ENCODE measurements around the gene CCDC167. TPM values are rescaled to one million over a fixed set of nuclear protein-coding genes. Genes with fewer than 3 reads are reported as not detected.

CCDC167 gene
- total RNA-seq, 2 experiments from 2014 or later, result 81.4 to 138 TPM

DNA sequence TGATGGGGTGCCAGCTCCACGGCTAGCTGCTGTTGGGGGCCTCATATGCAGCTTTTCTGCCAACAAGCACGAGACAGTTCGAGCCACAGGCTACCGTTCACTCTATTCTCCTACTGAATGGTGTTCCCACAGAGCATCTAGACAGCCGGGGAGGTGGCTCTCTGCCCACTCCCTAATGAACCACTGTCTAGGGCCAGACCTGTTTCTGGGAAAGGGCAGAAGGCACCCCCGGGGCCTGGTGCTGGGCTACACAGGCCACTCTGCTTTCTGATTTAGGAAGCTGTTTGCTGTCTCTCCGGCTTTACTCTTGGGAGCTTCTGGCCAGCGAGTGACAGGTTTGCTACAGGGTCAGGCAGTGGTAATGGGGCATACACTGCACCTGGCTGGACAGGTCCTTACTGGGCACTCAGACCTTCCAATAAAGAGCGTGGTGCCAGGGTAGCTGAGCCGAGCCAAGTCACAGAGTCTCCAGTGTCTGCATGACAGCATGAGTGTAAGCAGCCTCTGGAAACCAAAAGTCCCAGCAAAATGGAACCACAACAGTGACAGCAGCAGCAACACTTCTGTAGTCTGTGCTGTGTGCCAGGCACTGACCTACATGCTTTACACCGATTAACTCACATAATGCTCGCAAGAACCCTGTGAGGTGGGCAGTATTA is 8.4 kb downstream of the CCDC167 start:
- H3K4me3 ChIP-seq (ENCODE audit: low read depth, low read length, poor library complexity, severe bottlenecking), result no peak overlapping the region
- no peaks in the 10 kb centered on the region for H3K9me3 ChIP-seq (ENCODE audit: low read length)
- TF ChIP-seq, protein P1, sequence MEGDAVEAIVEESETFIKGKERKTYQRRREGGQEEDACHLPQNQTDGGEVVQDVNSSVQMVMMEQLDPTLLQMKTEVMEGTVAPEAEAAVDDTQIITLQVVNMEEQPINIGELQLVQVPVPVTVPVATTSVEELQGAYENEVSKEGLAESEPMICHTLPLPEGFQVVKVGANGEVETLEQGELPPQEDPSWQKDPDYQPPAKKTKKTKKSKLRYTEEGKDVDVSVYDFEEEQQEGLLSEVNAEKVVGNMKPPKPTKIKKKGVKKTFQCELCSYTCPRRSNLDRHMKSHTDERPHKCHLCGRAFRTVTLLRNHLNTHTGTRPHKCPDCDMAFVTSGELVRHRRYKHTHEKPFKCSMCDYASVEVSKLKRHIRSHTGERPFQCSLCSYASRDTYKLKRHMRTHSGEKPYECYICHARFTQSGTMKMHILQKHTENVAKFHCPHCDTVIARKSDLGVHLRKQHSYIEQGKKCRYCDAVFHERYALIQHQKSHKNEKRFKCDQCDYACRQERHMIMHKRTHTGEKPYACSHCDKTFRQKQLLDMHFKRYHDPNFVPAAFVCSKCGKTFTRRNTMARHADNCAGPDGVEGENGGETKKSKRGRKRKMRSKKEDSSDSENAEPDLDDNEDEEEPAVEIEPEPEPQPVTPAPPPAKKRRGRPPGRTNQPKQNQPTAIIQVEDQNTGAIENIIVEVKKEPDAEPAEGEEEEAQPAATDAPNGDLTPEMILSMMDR (conservative IDR thresholded peaks at IDR 0.05; ENCODE audit: low read length), result no peak
- TF ChIP-seq EZH2phosphoT487 (IDR thresholded peaks at IDR 0.05; ENCODE audit: borderline replicate concordance, low read depth, low read length), result no peak
- CTCF ChIA-PET (ENCODE audit: unreplicated experiment), result no interaction called here
- H3K4me2 ChIP-seq (ENCODE audit: low read length), result no peak overlapping the region
- no peaks in the 10 kb centered on the region for H3K4me1 ChIP-seq (ENCODE audit: insufficient read depth, low read length, poor library complexity, severe bottlenecking)
- no peaks in the 10 kb centered on the region for H3K9me2 ChIP-seq (ENCODE audit: insufficient read depth, low read length)
- no peak overlapping the region for H2AFZ ChIP-seq (ENCODE audit: low read length)
- H3K79me2 ChIP-seq (ENCODE audit: insufficient read depth, low read depth, low read length), result no peaks in the 10 kb centered on the region
- POLR2A ChIA-PET, result interaction anchor here (0.5 to 1.6 kb wide), 3 partner anchors 24 to 77 kb away, joined by 3 to 8 read pairs (median 5); no protein-coding TSS in a partner anchor
- no peaks in the 10 kb centered on the region; the same call in 1 of the 2 replicates for H4K20me1 ChIP-seq (ENCODE audit: insufficient read depth, low read length)
- peaks cover 3% of the 10 kb centered on the region; the same call in 1 of the 2 replicates for H3K36me3 ChIP-seq (ENCODE audit: insufficient read depth, low read length)
- intact Hi-C loops (cut with micrococcal nuclease; ENCODE audit: unreplicated experiment), result no loop called here
- BruUV-seq (replicated peaks), result no TSS peak
- no peak overlapping the region for H3K27ac ChIP-seq (ENCODE audit: low read depth, low read length, poor library complexity, severe bottlenecking)
- no peak for DNase-seq (ENCODE audit: low spot score)

DNA sequence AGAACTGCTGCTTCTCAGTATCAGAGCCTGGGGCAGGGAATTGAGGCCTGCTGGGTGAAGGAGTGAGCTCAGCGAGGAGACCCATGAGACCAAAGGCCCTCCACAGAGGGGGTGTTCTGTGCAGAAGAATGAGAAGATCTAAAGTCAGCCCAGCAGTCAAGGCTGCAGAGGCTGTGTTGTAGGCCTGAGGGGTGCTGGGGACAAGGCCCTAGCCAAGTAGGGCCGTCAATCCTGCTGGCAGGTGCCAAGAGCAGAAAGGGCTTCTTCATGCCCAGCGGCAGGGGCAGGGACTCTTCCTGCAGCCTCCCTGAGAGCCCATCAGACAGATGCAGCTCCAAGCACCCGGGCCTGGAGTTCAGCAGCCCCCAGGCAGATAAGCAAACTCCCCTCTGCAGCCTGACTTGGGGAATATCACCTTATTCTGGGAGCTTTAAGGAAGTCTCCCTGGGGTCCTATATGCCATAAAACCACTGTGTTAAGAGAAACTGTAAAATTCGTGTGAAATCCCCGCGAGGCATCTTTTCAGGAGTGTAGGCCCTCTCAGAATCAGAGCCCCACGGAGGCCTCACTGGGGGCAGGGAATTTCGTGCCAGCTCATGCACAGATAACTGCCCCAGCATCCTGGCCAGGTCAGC is 9.0 kb downstream of the CCDC167 start:
- H3K4me3 ChIP-seq (ENCODE audit: low read depth, low read length, poor library complexity, severe bottlenecking), result no peak overlapping the region
- no peak overlapping the region for H2AFZ ChIP-seq (ENCODE audit: low read length)
- intact Hi-C loops (cut with micrococcal nuclease; ENCODE audit: unreplicated experiment), result no loop called here
- no TSS peak for BruUV-seq (replicated peaks)
- H3K27ac ChIP-seq (ENCODE audit: low read depth, low read length, poor library complexity, severe bottlenecking), result no peak overlapping the region
- no peak for DNase-seq (ENCODE audit: low spot score)
- H3K36me3 ChIP-seq (ENCODE audit: insufficient read depth, low read length), result peaks cover 3% of the 10 kb centered on the region; the same call in 1 of the 2 replicates
- H3K9me2 ChIP-seq (ENCODE audit: insufficient read depth, low read length), result no peaks in the 10 kb centered on the region
- ChIA-PET POLR2A (interaction anchor here (1.6 kb wide), 1 partner anchor 30 kb away, joined by 5 read pairs; no protein-coding TSS in a partner anchor), CTCF (ENCODE audit: unreplicated experiment) (no interaction called here)
- H3K79me2 ChIP-seq (ENCODE audit: insufficient read depth, low read depth, low read length), result no peaks in the 10 kb centered on the region
- H3K9me3 ChIP-seq (ENCODE audit: low read length), result no peaks in the 10 kb centered on the region
- H3K4me2 ChIP-seq (ENCODE audit: low read length), result no peak overlapping the region
- H4K20me1 ChIP-seq (ENCODE audit: insufficient read depth, low read length), result no peaks in the 10 kb centered on the region; the same call in 1 of the 2 replicates
- TF ChIP-seq EZH2phosphoT487 (IDR thresholded peaks at IDR 0.05; ENCODE audit: borderline replicate concordance, low read depth, low read length), result no peak
- TF ChIP-seq, protein P1 (conservative IDR thresholded peaks at IDR 0.05; ENCODE audit: low read length), result no peak
- no peaks in the 10 kb centered on the region for H3K4me1 ChIP-seq (ENCODE audit: insufficient read depth, low read length, poor library complexity, severe bottlenecking)

All from OCI-LY7 (cell line).